ENCODE data around the gene SUPT5H.

SUPT5H gene

DNA sequence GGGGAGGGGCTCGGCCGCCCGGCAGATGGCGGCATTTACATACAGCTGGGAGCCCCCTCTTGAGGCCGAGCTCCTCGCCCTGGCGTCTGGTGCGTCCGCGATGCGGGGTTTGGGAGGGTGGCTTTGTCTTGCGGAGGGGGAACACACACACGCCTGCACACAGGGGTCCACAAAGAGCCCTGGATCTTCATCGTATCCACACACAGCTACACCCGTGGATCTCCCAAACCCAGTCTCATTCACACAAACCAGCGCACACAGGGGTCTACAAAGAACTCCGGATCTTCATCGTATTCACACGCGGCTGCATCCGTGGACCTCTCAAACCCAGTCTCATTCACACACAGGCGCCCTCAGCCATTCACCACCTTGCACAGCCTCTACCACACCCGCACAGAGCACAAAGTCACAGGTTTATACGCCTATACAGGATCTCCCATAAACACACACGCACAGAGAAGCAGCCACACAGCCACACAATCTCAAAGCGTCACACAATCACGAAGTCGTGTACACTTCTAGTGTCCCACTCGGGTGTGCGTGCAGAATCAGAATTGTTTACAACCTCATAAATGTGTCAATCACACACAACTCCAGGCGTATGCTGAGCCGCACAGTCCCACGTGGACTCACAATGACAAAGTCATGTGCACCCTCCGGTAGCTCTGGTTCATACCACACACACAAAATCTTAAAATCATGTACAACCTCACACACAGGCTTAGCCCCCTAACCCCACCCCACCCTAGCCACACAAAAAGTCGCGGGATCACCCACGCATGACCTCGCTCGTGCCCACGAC is 52.8 kb downstream of the SUPT5H start:
- DNase-seq (ENCODE audit: low read depth), result no peak

DNA sequence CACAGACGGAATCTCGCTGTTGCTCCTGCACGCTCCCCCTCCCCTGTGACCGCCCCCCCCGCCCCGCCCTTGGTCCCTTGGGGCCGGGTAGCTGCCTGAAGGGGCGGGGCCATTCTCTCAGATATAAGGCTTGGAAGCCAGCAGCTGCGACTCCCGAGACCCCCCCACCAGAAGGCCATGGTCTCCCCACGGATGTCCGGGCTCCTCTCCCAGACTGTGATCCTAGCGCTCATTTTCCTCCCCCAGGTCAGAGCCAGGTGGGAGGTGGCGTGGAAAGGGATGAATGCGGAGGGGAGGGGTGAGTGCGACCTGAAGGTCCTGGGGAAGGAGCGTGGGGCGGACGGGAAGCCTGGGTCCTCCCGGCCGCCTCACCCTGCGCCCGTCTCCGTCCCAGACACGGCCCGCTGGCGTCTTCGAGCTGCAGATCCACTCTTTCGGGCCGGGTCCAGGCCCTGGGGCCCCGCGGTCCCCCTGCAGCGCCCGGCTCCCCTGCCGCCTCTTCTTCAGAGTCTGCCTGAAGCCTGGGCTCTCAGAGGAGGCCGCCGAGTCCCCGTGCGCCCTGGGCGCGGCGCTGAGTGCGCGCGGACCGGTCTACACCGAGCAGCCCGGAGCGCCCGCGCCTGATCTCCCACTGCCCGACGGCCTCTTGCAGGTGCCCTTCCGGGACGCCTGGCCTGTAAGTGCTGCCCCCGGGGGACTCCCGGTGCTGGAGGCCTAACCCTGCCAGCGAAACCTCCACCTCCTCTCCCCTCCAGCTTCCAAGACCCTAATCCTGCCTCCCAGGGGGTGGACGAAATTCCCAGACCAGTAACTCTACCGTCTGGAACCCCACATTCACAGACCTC is 53.6 kb downstream of the SUPT5H start, which contains the start of gene DLL3:
Gene DLL3 (plus strand): TSS at position 150 of the 845 bp plus-strand sequence. CDS start 28 bp downstream, at position 178.
- no peak for DNase-seq (ENCODE audit: low read depth)

GRCh38 chr19:39499932-39500331 is 54.5 kb downstream of the SUPT5H start:
- DNase-seq (ENCODE audit: low read depth), result no peak

DNA sequence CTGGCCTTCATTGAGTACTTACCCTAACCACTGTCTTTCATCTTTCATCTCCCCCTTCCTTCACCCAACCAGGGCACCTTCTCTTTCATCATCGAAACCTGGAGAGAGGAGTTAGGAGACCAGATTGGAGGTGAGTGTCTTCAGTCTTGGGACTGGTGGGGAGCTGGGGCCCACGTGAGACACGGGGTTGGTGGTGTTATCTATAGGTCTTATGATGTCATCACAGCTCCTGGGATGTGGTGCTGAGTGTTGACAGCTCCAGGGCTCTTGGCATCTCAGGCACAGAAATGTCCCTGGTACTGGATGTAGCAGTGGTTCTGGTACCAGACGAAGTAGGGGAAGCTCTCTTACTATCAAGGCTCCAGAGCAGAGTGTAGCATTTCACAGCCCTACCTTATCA is 55.2 kb downstream of the SUPT5H start:
- DNase-seq (ENCODE audit: low read depth), result no peak

- DNase-seq (ENCODE audit: low read depth), result no peak
Measured at GRCh38 chr19:39501340-39501739, 56.0 kb downstream of the SUPT5H start.

- DNase-seq (ENCODE audit: low read depth), result peak; percentile 64
Measured at GRCh38 chr19:39502640-39503417, 57.4 kb downstream of the SUPT5H start.

- no peak for DNase-seq (ENCODE audit: low read depth)
Measured at GRCh38 chr19:39506598-39506943, 61.2 kb downstream of the SUPT5H start.

GRCh38 chr19:39506944-39507714 is 61.7 kb downstream of the SUPT5H start:
- peak; percentile 22 for DNase-seq (ENCODE audit: low read depth)

DNA sequence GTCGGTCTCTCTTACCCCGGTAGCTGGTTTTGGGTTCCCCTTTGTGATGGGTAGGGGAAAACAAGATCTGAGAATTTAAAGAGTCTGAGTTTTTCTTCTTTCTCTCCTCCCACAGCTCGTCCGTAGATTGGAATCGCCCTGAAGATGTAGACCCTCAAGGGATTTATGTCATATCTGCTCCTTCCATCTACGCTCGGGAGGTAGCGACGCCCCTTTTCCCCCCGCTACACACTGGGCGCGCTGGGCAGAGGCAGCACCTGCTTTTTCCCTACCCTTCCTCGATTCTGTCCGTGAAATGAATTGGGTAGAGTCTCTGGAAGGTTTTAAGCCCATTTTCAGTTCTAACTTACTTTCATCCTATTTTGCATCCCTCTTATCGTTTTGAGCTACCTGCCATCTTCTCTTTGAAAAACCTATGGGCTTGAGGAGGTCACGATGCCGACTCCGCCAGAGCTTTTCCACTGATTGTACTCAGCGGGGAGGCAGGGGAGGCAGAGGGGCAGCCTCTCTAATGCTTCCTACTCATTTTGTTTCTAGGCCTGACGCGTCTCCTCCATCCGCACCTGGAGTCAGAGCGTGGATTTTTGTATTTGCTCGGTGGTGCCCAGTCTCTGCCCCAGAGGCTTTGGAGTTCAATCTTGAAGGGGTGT is 62.5 kb downstream of the SUPT5H start:
- DNase-seq (ENCODE audit: low read depth), result no peak

GRCh38 chr19:39508629-39509028 is 63.2 kb downstream of the SUPT5H start:
- DNase-seq (ENCODE audit: low read depth), result no peak

DNA sequence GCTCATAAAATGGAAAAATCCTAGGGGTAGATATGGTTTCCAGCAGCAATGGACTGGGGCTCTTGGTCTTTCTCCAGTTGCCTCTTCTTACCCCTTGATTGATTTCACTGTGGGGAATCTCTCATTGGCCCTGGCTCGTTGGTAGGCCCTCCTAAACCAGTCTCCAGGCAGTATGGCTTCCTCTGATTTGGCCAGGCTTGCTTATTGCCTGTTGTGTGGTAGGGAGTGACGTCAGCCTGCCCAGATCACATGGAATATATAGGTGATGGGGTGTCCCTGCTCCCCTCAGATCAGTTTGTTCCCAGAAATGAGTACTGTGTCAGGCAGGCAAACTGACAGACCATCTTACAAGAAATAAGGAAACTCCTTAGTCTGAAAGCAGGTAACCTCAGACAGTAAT is 63.9 kb downstream of the SUPT5H start:
- DNase-seq (ENCODE audit: low read depth), result no peak

GRCh38 chr19:39512988-39513387 is 67.6 kb downstream of the SUPT5H start:
- no peak for DNase-seq (ENCODE audit: low read depth)

- DNase-seq (ENCODE audit: low read depth), result no peak
Measured at GRCh38 chr19:39514840-39515550, 69.6 kb downstream of the SUPT5H start, which contains the start of gene SELENOV. TSS of gene SELENOV (plus strand) at chr19:39515139. CDS start at chr19:39515213, 74 bp downstream.

GRCh38 chr19:39515551-39516191 is 70.3 kb downstream of the SUPT5H start:
- no peak for DNase-seq (ENCODE audit: low read depth)

DNA sequence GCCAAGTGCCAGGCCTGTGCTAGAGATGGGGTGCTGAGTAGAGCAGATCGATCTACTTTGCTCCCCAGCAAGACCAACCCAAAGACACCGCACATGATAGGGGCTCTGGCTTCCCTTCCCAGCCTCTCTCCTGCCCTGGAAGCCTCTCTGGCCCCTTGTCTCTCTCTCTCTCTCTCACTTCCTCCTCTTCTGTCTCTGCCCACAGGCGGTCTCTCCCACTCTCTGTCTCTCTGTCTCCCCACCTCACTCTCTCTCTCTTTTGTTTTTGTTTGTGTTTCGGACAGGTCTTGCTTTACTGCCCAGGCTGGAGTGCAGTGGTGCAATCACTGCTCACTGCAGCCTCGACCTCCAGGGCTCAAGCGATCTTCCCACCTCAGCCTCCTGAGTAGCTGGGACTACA is 70.9 kb downstream of the SUPT5H start:
- no peak for DNase-seq (ENCODE audit: low read depth)

GRCh38 chr19:39517432-39517831 is 72.0 kb downstream of the SUPT5H start:
- DNase-seq (ENCODE audit: low read depth), result no peak

DNA sequence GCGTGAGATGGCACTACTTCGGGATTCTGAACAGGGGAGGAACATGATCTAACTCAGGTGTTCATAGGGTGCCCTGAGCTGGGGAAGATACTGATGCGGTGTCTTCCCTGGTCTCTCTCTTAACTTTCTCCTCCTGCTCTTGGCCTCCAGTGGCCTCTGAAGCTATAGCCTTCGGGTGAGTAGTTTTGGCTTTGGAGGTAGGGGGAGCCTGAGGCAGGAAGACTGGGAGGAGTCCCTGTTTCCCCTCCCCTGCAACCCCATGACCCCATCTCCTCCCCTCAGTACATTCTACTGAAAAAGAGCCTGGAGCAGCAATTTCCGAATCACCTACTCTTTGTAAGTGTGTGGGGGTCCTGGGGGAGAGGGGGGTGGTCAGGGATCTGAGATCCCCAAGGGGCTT is 73.1 kb downstream of the SUPT5H start:
- DNase-seq (ENCODE audit: low read depth), result no peak

- no peak for DNase-seq (ENCODE audit: low read depth)
Measured at GRCh38 chr19:39518975-39519374, 73.6 kb downstream of the SUPT5H start.

DNA sequence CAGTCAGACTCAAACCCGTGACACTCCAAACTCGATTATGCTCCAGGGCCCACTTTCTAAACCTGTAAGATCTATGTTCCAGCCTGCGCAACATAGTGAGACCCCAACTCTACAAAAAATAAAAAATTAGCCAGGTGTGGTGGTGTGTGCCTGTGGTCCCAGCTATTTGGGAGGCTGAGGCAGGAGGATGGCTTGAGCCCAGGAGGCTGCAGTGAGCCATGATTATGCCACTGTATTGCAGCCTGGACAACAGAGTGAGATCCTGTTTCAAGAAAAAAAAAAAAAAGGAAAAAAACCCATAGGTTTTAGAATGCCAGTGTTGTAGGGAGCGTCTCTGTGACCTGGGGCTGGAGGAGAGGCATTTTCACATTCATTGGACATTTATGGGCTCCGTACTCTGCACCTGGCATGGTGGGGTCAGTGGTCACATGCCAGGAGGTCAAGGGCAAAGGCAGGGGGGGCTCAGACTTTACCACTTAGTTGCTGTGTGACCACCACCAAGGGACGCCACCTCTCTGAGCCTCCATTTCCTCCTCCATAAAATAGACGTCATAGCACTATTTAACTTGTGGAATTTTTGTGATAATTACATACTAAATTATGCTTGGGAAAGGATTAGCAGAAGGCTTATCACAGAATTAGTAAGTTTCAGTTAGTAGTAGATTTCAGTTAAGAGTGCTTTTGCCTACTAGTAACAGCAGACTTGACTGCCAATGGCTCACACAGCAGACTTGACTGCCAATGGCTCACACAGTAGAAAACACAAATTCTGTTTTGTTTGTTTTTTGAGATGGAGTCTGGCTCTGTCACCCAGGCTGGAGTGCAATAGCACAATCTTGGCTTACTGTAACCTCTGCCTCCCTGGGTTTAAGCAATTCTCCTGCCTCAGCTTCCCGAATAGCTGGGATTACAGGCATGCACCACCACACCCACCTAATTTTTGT is 75.4 kb downstream of the SUPT5H start:
- DNase-seq (ENCODE audit: low read depth), result no peak

Measured in activated T-cell treated with anti-CD3 and anti-CD28 coated beads for 1 hour (primary cell).